ENCODE results near the gene SLC41A3.

The SLC41A3 gene

DNA sequence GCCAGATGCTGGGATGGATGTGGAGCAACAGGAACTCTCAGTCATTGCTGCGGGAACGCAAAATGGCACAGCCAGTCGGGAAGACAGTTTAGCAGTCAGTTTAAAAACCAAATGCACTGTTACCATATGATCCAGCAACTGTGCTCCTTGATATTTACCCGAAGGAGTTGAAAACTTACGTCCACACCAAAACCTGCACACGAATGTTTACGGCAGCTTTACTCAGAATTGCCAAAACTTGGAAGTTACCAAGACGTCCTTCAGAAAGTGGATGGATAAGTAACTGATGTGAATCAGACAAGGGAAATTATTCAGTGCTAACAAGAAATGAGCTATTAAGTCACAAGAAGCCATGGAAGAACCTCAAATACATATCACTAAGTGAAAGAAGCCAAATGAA, 36.1 kb upstream of the SLC41A3 start:
- DNase-seq (ENCODE audit: low read depth): no peak

DNA sequence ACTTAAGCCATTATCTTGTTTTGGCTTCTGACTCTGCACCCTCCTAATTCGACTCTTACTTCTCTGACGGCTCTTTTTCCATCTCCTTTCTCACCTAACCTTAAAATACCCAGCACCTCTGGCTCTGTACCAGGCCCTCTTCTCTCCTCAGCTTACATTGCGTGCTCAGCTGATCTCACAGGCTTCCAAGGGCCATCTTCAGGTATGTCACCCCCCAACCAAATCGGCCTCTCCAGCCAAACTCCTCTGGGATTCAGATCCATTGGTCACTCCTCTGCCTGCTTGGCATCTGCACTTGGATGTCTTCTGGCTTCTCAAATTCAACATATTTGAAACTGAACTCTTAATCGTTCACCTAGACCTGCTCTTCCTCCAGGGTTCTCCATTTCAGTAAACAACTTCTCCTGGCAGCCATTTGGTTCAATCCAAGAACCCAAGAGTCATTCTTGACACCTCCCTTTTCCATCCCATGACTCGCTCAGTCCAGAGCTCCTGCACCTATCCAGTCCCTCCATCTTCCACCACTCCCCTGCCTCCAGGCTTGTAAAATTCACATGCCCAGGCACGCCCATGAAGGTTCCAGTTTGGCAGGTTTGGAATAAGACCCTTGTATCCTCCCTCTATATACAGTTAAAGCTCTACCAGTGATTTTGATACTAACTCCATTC, 35.2 kb upstream of the SLC41A3 start:
- no peak for DNase-seq (ENCODE audit: low read depth)

GRCh38 chr3:126118591-126118990, 34.7 kb upstream of the SLC41A3 start:
- no peak for DNase-seq (ENCODE audit: low read depth)

DNA sequence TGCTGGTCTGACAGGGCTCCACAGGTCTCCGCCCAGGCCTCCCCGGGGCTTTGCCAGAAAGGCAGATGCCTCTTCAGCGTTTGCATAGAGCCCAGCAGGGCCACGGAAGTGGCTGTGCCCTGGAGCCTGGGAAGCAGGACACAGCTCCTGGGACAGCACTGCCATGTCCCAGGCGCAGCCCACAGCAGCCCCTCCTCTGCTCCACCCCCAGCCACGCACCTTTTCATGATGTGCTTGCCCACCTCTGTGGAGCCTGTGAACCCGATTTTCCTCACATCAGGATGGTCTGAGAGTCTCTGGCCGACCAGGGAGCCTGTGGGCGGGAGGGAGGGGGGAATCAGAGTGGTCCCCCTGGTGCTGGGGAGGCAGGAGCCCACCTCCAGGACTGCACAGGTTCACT, 33.9 kb upstream of the SLC41A3 start:
- DNase-seq (ENCODE audit: low read depth): no peak

DNA sequence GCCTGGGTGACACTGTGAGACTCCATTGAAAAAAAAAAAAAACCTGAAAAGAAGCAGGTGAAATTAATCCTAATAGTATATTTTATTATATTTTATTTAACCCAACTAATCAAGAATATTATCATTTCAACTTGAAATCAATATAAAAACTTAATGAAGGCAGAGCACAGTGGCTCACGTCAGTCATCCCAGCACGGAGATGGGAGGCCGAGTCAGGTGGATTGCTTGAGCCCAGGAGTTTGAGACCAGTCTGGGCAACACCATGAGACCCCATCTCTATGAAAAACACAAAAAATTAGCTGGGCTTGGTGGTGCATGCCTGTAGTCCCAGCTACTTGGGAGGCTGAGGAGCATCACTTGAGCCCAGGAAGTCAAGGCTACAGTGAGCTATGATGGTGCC, 33.3 kb upstream of the SLC41A3 start:
- DNase-seq (ENCODE audit: low read depth): no peak

- no peak for DNase-seq (ENCODE audit: low read depth)
Observed at GRCh38 chr3:126116526-126116925, 32.6 kb upstream of the SLC41A3 start.

- no peak for DNase-seq (ENCODE audit: low read depth)
Observed at GRCh38 chr3:126114443-126115386, 30.8 kb upstream of the SLC41A3 start.

DNA sequence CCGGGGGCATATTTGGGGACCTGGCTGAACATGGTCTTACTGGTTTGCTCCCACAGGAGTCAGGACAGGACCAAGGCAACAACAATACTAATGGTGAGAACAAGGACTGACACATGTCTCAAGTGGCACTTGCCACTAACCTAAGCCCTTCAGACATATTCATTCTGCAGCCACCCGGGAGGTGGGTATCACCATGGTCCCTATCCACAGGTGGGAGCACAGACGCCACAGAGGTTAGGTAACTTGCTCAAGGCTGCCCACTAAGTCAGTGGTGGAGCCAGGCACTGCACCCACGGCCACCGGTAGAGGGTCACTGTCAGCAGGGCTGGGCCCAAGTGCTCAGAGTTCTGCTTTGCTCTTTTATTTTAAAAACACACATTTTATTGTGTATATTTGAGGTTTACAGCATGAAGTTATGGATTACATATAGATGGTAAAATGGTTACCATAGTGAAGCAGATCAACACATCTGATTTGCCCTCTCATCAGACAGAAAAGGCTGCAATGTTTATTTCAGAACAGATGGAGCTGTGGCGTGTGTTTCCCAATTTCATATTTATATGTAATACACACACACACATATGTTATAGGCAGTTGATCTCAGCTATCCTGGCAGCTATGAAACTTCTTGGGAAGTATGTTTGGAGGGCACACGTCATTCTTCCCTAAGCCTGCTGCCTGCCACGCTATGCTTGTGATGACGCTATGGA, 30.0 kb upstream of the SLC41A3 start:
- no peak for DNase-seq (ENCODE audit: low read depth)

DNA sequence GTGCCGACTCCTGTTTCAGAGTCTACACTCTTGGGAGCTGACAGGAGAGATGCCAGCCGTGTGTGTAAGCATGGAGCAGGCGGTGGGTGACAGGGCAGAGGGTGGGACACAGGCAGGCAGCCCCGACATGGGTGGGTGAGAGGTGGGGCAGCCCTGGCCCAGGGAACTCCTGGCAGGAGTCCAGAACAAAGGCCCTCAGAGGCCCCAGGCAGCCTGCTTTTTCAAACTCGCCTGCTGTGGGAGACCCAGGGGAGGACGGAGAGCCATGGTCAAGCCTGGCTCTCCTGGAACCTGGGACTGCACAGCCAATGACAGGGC, 29.3 kb upstream of the SLC41A3 start:
- DNase-seq (ENCODE audit: low read depth): no peak

DNA sequence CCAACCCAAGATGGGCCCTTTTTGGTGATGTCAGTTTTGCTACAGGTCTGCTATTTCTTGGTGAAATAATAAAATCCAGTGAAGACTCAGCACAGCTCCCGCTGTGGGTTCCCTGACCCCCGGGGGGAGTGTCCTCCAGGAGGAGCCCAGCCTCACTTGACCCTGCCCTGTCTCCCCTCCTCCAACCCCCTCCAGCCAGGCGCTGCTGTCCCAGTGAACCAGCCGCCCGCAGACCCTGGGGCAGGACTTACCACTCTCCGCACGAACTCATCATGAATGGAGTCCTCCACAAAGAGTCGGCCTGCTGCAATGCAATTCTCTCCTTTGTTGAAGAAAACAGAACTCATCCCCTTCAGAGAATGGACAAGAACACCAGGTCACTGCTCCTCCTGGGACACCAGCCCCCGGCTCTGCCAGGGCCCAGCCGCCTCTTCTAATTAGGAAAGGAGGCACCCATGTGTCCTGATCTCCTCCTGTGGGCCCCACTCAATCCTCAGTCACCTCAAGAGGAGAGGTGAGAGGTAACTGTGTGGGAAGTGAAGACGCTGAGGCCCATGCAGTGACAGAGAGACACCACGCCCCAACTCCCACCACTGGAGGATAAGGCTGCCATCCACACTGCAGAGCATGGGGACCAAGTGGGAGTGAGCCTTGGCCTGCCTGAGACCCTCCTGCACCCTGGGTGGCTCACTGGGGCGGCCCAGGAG, 28.8 kb upstream of the SLC41A3 start:
- no peak for DNase-seq (ENCODE audit: low read depth)

DNA sequence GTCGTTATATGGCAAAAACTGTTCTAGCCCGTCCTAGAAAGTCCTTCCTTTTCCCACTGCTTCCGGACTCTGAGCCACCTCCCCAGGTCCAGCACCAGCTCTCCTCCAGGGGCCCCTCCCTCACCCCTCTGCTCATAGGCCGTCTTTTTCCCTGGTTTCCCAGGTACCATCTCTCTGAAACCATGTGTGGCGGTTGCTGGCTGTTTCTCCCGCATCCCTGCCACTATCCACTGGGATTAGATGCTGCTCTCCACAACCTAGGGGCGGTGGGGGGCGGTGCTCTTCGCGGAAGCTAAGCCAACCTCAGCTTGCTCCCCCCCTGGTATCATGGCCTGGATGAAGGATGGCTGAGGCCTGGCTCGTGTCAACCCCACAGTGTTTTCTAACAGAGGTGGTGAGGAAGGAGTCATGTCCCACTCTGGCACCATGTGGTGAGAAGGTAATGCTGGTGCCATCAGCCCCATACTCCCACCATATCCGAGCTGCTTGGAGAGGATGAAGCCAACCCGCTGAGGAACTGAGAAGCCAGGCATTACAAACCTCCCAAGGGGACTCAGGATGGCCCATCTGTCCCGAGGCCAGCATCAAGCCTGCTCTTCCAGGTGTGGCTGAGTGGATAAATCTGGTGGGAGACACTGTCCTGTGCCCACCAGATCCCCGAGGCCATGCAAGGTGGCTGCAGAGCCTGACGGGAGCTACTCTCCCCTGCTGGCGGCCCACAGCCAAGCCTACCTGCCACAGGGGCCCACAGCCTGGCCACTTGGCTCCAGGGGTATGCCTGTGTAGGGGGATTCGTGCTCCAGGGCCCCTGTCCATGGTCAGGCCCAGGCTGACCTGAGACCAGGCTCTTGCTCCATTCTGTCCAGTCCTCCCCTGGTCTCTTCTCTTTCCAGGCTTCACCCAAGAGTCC, 27.9 kb upstream of the SLC41A3 start:
- DNase-seq (ENCODE audit: low read depth): no peak

GRCh38 chr3:126111126-126111551, 27.2 kb upstream of the SLC41A3 start:
- no peak for DNase-seq (ENCODE audit: low read depth)

GRCh38 chr3:126110431-126111125, 26.7 kb upstream of the SLC41A3 start:
- DNase-seq (ENCODE audit: low read depth): no peak

DNA sequence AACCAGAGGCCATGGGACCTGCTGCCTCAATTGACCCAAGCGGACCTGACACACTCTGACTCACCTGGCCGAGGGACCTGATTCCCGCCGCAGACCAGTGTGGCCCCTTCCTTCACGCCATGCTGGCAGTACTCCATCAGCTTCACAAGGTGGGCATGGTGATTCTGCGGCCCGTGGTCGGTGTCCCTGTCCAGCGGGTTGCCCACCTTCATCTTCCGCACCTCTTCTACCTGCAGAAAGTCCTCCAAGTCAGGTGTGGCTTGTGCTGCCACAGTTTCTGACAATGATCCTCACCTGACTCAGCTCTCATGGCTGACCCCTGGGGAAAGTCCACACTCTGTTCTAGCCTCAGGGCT, 25.9 kb upstream of the SLC41A3 start:
- DNase-seq (ENCODE audit: low read depth): no peak

DNA sequence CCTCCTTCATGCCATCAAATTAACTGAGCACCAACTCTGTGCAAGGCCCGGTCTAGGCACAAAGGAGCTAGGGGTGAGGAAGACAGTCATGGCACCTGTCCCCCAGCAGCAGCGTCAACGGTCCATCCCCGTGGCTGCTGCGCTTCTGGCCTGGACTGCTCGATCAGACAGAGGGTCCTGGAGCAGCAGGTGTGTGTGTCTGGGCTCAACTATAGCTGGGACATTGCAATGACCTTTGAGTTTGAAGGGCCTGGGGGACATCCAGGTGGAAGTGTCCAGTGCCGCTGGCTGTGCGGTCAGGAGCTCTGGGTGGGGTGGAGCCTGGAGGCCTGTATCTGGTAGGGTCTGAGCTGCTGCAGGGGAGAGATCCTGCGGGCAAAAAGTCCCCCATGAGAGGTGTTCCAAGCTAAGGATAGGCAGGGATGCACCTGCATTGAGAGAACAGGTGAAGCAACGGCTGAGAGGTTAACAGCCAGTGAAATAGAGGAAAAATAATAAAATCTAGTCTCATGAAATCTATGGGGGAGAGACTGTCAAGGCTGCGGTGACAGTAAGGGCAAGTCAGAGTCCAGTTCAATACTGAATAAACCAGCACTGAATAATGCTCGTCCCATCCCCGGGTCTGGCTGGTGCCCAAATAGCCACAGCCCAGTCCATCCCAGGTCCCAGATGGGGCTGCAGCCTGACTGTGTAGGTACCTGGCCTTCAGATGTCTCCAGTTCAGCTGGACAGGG, 25.4 kb upstream of the SLC41A3 start:
- no peak for DNase-seq (ENCODE audit: low read depth)

GRCh38 chr3:126108676-126109050, 24.7 kb upstream of the SLC41A3 start:
- DNase-seq (ENCODE audit: low read depth): no peak

DNA sequence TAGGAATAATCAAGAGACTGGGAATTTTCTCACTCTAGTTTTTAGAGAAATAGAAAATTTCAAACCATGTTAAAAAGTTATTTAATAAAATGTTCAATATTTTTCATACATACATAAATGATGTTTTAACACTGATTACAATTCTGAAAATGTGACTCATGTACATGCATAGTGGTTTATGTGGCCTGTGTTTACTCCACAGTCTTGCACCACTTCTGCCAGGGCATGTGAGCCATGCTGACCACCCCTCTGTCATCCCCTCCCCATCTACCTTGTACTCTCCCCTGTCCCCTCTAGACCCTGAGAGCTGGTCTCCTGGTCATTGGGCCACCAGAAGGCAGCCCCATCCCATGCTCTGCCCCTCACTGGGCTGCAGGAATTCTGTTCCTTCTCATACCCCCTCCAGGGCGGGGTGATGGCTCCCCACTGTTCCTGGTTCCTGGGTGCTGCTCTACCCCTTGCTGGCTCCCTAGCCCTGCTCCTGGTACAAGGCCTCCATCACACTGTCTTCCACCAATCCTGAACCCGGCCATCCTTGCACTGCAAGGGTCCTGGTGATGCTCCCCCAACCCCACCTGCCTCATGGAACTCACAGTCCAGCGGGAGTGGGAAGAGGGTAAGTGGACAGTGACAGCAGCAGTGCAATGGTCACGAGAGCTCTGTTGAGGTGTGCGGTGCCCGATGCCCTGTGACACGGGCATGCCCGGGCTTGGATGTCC, 24.2 kb upstream of the SLC41A3 start:
- DNase-seq (ENCODE audit: low read depth): no peak

GRCh38 chr3:126107203-126107939, 23.4 kb upstream of the SLC41A3 start:
- no peak for DNase-seq (ENCODE audit: low read depth)
